MCF 10A (cell line): Measurements from ENCODE around the gene YIF1A. TPM values are rescaled to one million over a fixed set of nuclear protein-coding genes. Genes with fewer than 3 reads are reported as not detected.

ENCODE experiments used
- BruUV-seq: library from RNA; stranded (reverse); fragments of 400-500 nt; replicated peaks from 2 replicates; lab custom pipeline; 2021; lab: Mats Ljungman, UMichigan
- CTCF ChIA-PET: fragments of 300-600 bp; sonication (Branson Sonifier 250); formaldehyde crosslinking; extraction: SDS; loops from one replicate; lab custom pipeline; 2021; ENCODE audit warnings: antibody characterized with exemption, inconsistent platforms; lab: Yijun Ruan, JAX
- POLR2A ChIA-PET: fragments of 300-600, 350-650 bp; sonication (Branson Sonifier 250); formaldehyde crosslinking; extraction: SDS; loops from one replicate; lab custom pipeline; 2020; ENCODE audit warnings: antibody characterized with exemption, inconsistent platforms; lab: Yijun Ruan, JAX
- DNase-seq: peaks from one replicate; pipeline ENCODE4 v3.0.0-alpha.2; 2018; ENCODE audit not compliant: unreplicated experiment
- H3K27ac Mint-ChIP-seq: one replicate; pipeline ENCODE4 v1.8.0; 2022; ENCODE audit warnings: mild to moderate bottlenecking, low read depth, mixed read lengths; ENCODE audit not compliant: unreplicated experiment
- H3K27me3 Mint-ChIP-seq: one replicate; pipeline ENCODE4 v1.8.0; 2022; ENCODE audit warnings: mixed read lengths; ENCODE audit not compliant: insufficient read depth, unreplicated experiment
- H3K36me3 Mint-ChIP-seq: one replicate; pipeline ENCODE4 v1.8.0; 2022; ENCODE audit warnings: mild to moderate bottlenecking, moderate library complexity, mixed read lengths; ENCODE audit not compliant: insufficient read depth, unreplicated experiment
- H3K4me1 Mint-ChIP-seq: one replicate; pipeline ENCODE4 v1.8.0; 2022; ENCODE audit warnings: mixed read lengths; ENCODE audit not compliant: insufficient read depth, unreplicated experiment
- H3K4me3 Mint-ChIP-seq: one replicate; pipeline ENCODE4 v1.8.0; 2022; ENCODE audit warnings: mild to moderate bottlenecking, moderate library complexity, mixed read lengths; ENCODE audit not compliant: unreplicated experiment
- H3K9me3 Mint-ChIP-seq: one replicate; pipeline ENCODE4 v1.8.0; 2022; ENCODE audit warnings: mixed read lengths; ENCODE audit not compliant: unreplicated experiment
- intact Hi-C: fragments of 100-400 bp; cut with micrococcal nuclease; formaldehyde crosslinking; loops from 2 replicates; pipeline ENCODE4 v1.14.1; 2022
- total RNA-seq: library from RNA; stranded (reverse); gene quantifications from 2 replicates; pipeline ENCODE4 v1.2.3, GENCODE V29; 2022
- TF ChIP-seq, protein P1 (sequence below): fragments of 200-600 bp; IDR thresholded peaks from one replicate; pipeline ENCODE4 v1.8.0; 2022; ENCODE audit warnings: antibody characterized with exemption, mild to moderate bottlenecking; ENCODE audit not compliant: unreplicated experiment

The YIF1A gene
- total RNA-seq, 1 experiment from 2014 or later, result 143 TPM

DNA sequence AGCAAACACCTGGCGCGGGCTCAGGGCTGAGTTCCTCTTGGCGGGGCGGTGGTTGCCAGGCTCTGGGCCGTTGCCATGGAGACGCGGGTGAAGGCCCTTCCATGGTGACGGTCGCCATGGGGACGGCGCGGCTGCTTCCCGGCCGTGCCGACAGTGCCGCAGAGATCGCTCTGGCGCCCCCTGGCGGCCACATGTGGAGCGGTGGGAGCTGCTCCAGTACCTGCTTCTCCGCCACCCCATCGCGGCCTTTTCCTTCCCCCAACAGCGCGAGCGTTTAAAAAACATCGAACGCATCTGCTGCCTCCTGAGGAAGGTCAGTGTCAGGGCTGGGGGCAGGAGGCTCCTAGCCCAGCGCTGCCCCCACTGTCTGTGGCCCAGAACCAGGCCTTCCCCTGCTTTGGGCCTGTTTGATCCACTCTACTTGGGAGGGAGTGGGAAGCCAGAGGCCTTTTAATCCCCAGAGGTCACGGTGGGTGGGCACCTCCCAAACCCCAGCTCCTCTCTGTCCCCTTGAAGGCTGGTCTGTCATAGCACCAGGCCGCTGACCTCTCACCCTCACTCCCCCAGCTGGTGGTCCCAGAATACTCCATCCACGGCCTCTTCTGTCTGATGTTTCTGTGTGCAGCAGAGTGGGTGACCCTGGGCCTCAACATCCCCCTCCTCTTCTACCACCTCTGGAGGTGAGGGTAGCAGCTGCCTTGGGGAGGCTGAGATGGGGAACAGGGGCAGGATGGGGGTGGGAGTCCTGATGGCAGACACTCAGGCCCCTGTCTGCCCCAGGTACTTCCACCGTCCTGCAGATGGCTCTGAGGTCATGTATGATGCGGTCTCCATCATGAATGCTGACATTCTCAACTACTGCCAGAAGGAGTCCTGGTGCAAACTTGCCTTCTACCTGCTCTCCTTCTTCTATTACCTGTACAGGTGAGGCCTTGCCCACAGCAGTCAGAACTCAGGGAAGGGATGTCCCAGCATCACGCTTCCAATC is 6.2 kb downstream of the YIF1A start:
- intact Hi-C loops, result loop anchor here (1.0 kb wide), 1 partner anchor 60 kb away; no protein-coding TSS in a partner anchor
- POLR2A ChIA-PET, result interaction anchor here (0.9 to 1.5 kb wide), 8 partner anchors 13 to 62 kb away, joined by 3 to 7 read pairs (median 3); partner anchors contain the start of genes BRMS1 and RAB1B

GRCh38 chr11:66281776-66282467 is 7.0 kb downstream of the YIF1A start:
- no peaks in the 10 kb centered on the region for H3K9me3 Mint-ChIP-seq
- intact Hi-C loops, result loop anchor here (1.0 kb wide), 1 partner anchor 60 kb away; no protein-coding TSS in a partner anchor
- POLR2A ChIA-PET, result interaction anchor here (0.9 to 1.8 kb wide), 11 partner anchors 9 to 63 kb away, joined by 3 to 7 read pairs (median 3); partner anchors contain the start of genes BRMS1, RAB1B and TMEM151A
- BruUV-seq, result no TSS peak
- no peak for DNase-seq
- H3K36me3 Mint-ChIP-seq, result peaks cover 13% of the 10 kb centered on the region
- no peak overlapping the region for H3K27ac Mint-ChIP-seq
- CTCF ChIA-PET, result interaction anchor here (0.8 to 3.3 kb wide), 9 partner anchors 8 to 64 kb away, joined by 3 to 24 read pairs (median 6); partner anchors contain the start of genes RAB1B and RIN1
- TF ChIP-seq, protein P1, sequence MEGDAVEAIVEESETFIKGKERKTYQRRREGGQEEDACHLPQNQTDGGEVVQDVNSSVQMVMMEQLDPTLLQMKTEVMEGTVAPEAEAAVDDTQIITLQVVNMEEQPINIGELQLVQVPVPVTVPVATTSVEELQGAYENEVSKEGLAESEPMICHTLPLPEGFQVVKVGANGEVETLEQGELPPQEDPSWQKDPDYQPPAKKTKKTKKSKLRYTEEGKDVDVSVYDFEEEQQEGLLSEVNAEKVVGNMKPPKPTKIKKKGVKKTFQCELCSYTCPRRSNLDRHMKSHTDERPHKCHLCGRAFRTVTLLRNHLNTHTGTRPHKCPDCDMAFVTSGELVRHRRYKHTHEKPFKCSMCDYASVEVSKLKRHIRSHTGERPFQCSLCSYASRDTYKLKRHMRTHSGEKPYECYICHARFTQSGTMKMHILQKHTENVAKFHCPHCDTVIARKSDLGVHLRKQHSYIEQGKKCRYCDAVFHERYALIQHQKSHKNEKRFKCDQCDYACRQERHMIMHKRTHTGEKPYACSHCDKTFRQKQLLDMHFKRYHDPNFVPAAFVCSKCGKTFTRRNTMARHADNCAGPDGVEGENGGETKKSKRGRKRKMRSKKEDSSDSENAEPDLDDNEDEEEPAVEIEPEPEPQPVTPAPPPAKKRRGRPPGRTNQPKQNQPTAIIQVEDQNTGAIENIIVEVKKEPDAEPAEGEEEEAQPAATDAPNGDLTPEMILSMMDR, result no peak
- no peaks in the 10 kb centered on the region for H3K4me1 Mint-ChIP-seq
- no peak overlapping the region for H3K4me3 Mint-ChIP-seq
- peaks cover 10% of the 10 kb centered on the region for H3K27me3 Mint-ChIP-seq

More for the DNA sequence above, 6.2 kb downstream of the YIF1A start:
- no peaks in the 10 kb centered on the region for H3K9me3 Mint-ChIP-seq
- H3K4me3 Mint-ChIP-seq, result no peak overlapping the region
- H3K27me3 Mint-ChIP-seq, result peaks cover 10% of the 10 kb centered on the region
- TF ChIP-seq, protein P1, result peak; percentile 94
- CTCF ChIA-PET, result interaction anchor here (0.6 to 3.3 kb wide), 12 partner anchors 9 to 547 kb away, joined by 3 to 24 read pairs (median 4); partner anchors contain the start of genes RAB1B and RIN1
- BruUV-seq, result no TSS peak
- H3K27ac Mint-ChIP-seq, result no peak overlapping the region
- H3K36me3 Mint-ChIP-seq, result peaks cover 6% of the 10 kb centered on the region
- H3K4me1 Mint-ChIP-seq, result no peaks in the 10 kb centered on the region
- peak; percentile 89 for DNase-seq

- intact Hi-C loops, result no loop called here
- Mint-ChIP-seq H3K27me3 (peaks cover 10% of the 10 kb centered on the region), H3K9me3 (no peaks in the 10 kb centered on the region), H3K27ac (no peak overlapping the region), H3K4me1 (no peaks in the 10 kb centered on the region), H3K36me3 (peaks cover 13% of the 10 kb centered on the region), H3K4me3 (no peak overlapping the region)
- POLR2A ChIA-PET, result interaction anchor here (0.9 to 2.8 kb wide), 10 partner anchors 8 to 63 kb away, joined by 3 to 11 read pairs (median 4); partner anchors contain the start of genes BRMS1, RAB1B, RIN1 and TMEM151A
- TF ChIP-seq, protein P1, result no peak
- CTCF ChIA-PET, result interaction anchor here (1.0 to 3.3 kb wide), 4 partner anchors 9 to 48 kb away, joined by 4 to 24 read pairs (median 5); partner anchors contain the start of gene RAB1B
- DNase-seq, result no peak
- BruUV-seq, result no TSS peak
These were observed 7.9 kb downstream of the YIF1A start for GRCh38 chr11:66281001-66281400.
